Mammary microvascular endothelial cell (primary cell): ENCODE results near the gene HMBS. TPM values are rescaled to one million over a fixed set of nuclear protein-coding genes. Genes with fewer than 3 reads are reported as not detected.

Source experiments
- total RNA-seq: library from RNA; depleted of rRNA; stranded (reverse); fragments of >200 nt; gene quantifications from 2 replicates; pipeline ENCODE4 v1.2.3, GENCODE V29; 2015

Gene HMBS
- total RNA-seq, result 9.1 and 14.7 TPM in 2 replicates

GRCh38 chr11:119084663-119085436 is at the start of gene HMBS:
Gene HMBS (plus strand): TSS chr11:119084881. CDS start chr11:119085034, 153 bp downstream.

GRCh38 chr11:119057000-119057769 is 27.5 kb upstream of the HMBS start, which contains the start of gene HYOU1:
Gene HYOU1 (minus strand): TSS chr11:119057205. CDS start chr11:119056160, 1,045 bp downstream.

GRCh38 chr11:119067371-119068222 is 17.1 kb upstream of the HMBS start, which contains the start of gene VPS11:
Gene VPS11 (plus strand): TSS chr11:119067818. CDS start chr11:119067824, 6 bp downstream.

GRCh38 chr11:119101759-119102423 is 17.2 kb downstream of the HMBS start, which contains the start of gene DPAGT1:
Gene DPAGT1 (minus strand): TSS chr11:119101853. CDS start chr11:119101655, 198 bp downstream.

GRCh38 chr11:119106564-119107537 is 22.2 kb downstream of the HMBS start, which contains the start of gene C2CD2L:
Gene C2CD2L (plus strand): TSS chr11:119107344. CDS start chr11:119107742, 398 bp downstream.

GRCh38 chr11:119121008-119121810 is 36.5 kb downstream of the HMBS start, which contains the start of gene HINFP:
Gene HINFP (plus strand): TSS chr11:119121580. CDS start chr11:119126945, 5,365 bp downstream.

Other genes starting within 250 kb of the HMBS start
- not detected in 2 replicates for gene CXCR5, start 201.0 kb upstream of the HMBS start, total RNA-seq
- 12.6 and 12.7 TPM in 2 replicates for gene BCL9L, start 159.0 kb upstream of the HMBS start, total RNA-seq
- not detected in 2 replicates for gene UPK2, start 128.6 kb upstream of the HMBS start, total RNA-seq
- not detected in 2 replicates for gene FOXR1, start 113.1 kb upstream of the HMBS start, total RNA-seq
- gene CENATAC, start 86.7 kb upstream of the HMBS start, total RNA-seq, result 5.7 and 5.9 TPM in 2 replicates
- 1,582 and 1,602 TPM in 2 replicates for gene RPS25, start 66.5 kb upstream of the HMBS start, total RNA-seq
- gene TRAPPC4, start 66.1 kb upstream of the HMBS start, total RNA-seq, result 68.0 and 84.3 TPM in 2 replicates
- gene SLC37A4, start 54.0 kb upstream of the HMBS start, total RNA-seq, result 17.9 and 22.6 TPM in 2 replicates
- 120 and 121 TPM in 2 replicates for gene HYOU1, start 27.7 kb upstream of the HMBS start, total RNA-seq
- gene VPS11, start 17.1 kb upstream of the HMBS start, total RNA-seq, result 25.1 and 25.7 TPM in 2 replicates
- 31.6 and 44.5 TPM in 2 replicates for gene DPAGT1, start 17.0 kb downstream of the HMBS start, total RNA-seq
- gene C2CD2L, start 22.5 kb downstream of the HMBS start, total RNA-seq, result 7.3 and 10.4 TPM in 2 replicates
- gene HINFP, start 36.7 kb downstream of the HMBS start, total RNA-seq, result 8.2 and 15.8 TPM in 2 replicates
- gene ABCG4, start 64.2 kb downstream of the HMBS start, total RNA-seq, result 0.10 TPM in 1 of 2 replicates, not detected in the other
- 11.9 and 15.1 TPM in 2 replicates for gene NLRX1, start 83.8 kb downstream of the HMBS start, total RNA-seq
- gene NHERF4, start 100.6 kb downstream of the HMBS start, total RNA-seq, result not detected in 2 replicates
- 17.1 and 20.5 TPM in 2 replicates for gene CBL, start 121.5 kb downstream of the HMBS start, total RNA-seq
- 6,515 and 6,907 TPM in 2 replicates for gene MCAM, start 232.2 kb downstream of the HMBS start, total RNA-seq
- gene RNF26, start 249.6 kb downstream of the HMBS start, total RNA-seq, result 16.2 and 18.1 TPM in 2 replicates